NB4 (cell line): ENCODE results near the gene CSNK2A1.

Experiments used
- DNase-seq: peaks from one replicate; pipeline ENCODE4 v3.0.0; 2010; ENCODE audit warnings: low read depth
- H3K4me3 ChIP-seq: one replicate; pipeline ENCODE4 v1.5.1; 2011; ENCODE audit warnings: mild to moderate bottlenecking, low read depth, low read length, moderate library complexity
- MYC ChIP-seq: IDR thresholded peaks from 2 replicates; pipeline ENCODE4 v1.6.1; 2011; ENCODE audit warnings: low read depth, low read length
- POLR2A ChIP-seq: IDR thresholded peaks from 2 replicates; pipeline ENCODE4 v1.6.1; 2011; ENCODE audit warnings: mild to moderate bottlenecking; ENCODE audit not compliant: insufficient read length; ENCODE audit errors: extremely low read depth
- TF ChIP-seq, protein P1 (sequence below): IDR thresholded peaks from 2 replicates; pipeline ENCODE4 v1.6.1; 2011; ENCODE audit warnings: low read depth, low read length
- TF ChIP-seq, protein P2 (sequence below): IDR thresholded peaks from one replicate; pipeline ENCODE4 v1.5.1; 2012; ENCODE audit warnings: low read depth, low read length

The CSNK2A1 gene

DNA sequence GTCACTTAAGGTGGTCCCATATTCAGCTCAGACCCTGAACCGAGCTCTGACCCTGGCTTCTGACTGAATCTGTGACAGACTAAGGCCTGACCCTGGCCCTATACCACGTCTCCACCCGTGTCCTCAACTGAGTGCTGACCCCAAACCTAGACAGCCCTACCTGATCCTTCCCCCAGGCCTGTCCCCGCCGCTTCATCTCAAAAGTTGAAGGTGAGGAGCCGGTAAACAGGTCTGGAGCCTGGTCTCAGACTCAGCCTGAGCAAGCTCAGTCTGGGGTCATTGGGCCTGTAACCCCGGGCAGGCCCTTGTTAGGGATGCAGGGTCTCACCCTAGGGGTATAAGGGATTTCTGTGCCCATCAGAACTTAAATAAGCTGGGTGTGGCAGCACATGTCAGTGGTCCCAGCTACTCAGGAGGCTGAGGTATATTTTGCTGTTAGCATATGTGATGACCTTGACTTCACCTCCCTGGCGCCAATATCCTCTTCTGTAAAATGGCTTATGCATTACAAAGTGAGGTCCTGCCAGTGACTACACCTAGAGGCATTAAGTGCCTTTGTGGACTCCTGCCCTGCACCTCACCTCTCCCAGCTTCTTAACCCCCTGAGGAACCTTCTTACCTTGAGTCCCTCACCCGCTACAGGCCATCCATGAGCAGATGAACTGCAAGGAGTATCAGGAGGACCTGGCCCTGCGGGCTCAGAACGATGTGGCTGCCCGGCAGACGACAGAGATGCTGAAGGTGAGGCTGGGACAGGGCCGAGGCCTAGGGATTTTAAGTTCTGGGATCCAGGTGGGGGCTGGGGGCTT lies 115.5 kb downstream of the CSNK2A1 start:
- no peak for DNase-seq
- H3K4me3 ChIP-seq = no peak overlapping the region
- TF ChIP-seq, protein P1, sequence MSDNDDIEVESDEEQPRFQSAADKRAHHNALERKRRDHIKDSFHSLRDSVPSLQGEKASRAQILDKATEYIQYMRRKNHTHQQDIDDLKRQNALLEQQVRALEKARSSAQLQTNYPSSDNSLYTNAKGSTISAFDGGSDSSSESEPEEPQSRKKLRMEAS = no peak
- TF ChIP-seq MYC = no peak
- no peak for TF ChIP-seq POLR2A
- TF ChIP-seq, protein P2, sequence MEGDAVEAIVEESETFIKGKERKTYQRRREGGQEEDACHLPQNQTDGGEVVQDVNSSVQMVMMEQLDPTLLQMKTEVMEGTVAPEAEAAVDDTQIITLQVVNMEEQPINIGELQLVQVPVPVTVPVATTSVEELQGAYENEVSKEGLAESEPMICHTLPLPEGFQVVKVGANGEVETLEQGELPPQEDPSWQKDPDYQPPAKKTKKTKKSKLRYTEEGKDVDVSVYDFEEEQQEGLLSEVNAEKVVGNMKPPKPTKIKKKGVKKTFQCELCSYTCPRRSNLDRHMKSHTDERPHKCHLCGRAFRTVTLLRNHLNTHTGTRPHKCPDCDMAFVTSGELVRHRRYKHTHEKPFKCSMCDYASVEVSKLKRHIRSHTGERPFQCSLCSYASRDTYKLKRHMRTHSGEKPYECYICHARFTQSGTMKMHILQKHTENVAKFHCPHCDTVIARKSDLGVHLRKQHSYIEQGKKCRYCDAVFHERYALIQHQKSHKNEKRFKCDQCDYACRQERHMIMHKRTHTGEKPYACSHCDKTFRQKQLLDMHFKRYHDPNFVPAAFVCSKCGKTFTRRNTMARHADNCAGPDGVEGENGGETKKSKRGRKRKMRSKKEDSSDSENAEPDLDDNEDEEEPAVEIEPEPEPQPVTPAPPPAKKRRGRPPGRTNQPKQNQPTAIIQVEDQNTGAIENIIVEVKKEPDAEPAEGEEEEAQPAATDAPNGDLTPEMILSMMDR = no peak

DNA sequence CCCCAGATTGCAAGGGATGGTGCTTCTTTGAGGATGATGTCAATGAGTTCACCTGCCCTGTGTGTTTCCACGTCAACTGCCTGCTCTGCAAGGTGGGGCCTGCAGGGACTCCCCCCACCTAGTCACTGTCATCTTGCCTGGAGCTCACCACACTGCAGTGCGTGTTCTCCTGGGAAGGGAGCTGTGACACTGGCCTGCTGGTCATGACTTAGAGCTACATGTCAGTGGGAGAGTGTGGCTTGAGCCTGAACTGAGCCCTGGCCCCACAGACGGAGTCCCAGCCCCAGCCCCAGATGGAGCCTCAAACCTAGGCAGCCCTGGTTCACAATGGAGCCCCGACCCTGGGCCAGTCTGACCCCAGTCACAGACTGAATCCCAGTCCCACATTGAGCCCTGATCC lies 116.2 kb downstream of the CSNK2A1 start:
- TF ChIP-seq MYC (no peak), POLR2A (no peak)
- TF ChIP-seq, protein P1 = no peak
- TF ChIP-seq, protein P2 = no peak
- no peak overlapping the region for H3K4me3 ChIP-seq
- no peak for DNase-seq

DNA sequence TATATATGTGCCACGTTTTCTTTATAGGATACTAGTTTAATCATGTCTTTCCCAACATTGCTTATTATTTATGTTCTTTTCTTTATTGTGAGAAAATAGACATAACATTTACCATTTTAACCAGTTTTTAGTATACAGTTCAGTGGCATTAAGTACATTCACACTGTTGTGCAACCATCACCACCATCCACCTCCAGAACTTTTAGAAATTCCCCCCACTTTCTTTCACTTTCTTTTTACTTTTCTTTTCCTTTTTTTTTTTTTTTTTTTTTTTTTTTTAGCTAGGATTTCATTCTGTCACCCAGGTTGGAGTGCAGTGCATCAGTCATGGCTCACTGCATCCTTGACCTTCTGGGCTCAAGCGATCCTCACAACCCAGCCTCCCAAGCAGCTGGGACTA lies 117.0 kb downstream of the CSNK2A1 start:
- no peak overlapping the region for H3K4me3 ChIP-seq
- no peak for DNase-seq
- TF ChIP-seq, protein P1 = no peak
